Astrocyte of the spinal cord (primary cell): ENCODE measurements around the gene GNLY.
A peak's percentile ranks its signal among the peaks of the same experiment; 100 is the strongest.

ENCODE experiments used
- DNase-seq: peaks from one replicate; pipeline ENCODE4 v3.0.0; 2011; ENCODE audit warnings: low read depth, low spot score
- H3K4me3 ChIP-seq: 2 replicates; pipeline ENCODE4 v1.5.1; 2011; ENCODE audit warnings: low read depth, mild to moderate bottlenecking, low read length, moderate library complexity
- CTCF ChIP-seq: IDR thresholded peaks from 2 replicates; pipeline ENCODE4 v1.5.1; 2012; ENCODE audit warnings: low read depth, mild to moderate bottlenecking, low read length, inconsistent platforms
- in situ Hi-C: cut with HindIII; loops from 2 replicates; pipeline ENCODE4 v1.10.0; 2017; ENCODE audit warnings: low sequenced_read_pairs

Gene GNLY

GRCh38 chr2:85665264-85665937 is 28.8 kb upstream of the GNLY start:
- no peak for TF ChIP-seq CTCF
- H3K4me3 ChIP-seq, result no peak overlapping the region
- in situ Hi-C loops, result no loop called here
- no peak for DNase-seq

- no peak for TF ChIP-seq CTCF
- in situ Hi-C loops, result no loop called here
- DNase-seq, result no peak
- H3K4me3 ChIP-seq, result no peak overlapping the region
Observed at GRCh38 chr2:85666016-85666415, 28.1 kb upstream of the GNLY start.

GRCh38 chr2:85666435-85667316 is 27.5 kb upstream of the GNLY start:
- DNase-seq, result no peak
- H3K4me3 ChIP-seq, result no peak overlapping the region
- TF ChIP-seq CTCF, result no peak
- in situ Hi-C loops, result no loop called here

- no peak overlapping the region for H3K4me3 ChIP-seq
- no peak for TF ChIP-seq CTCF
- in situ Hi-C loops, result no loop called here
- DNase-seq, result no peak
Observed at GRCh38 chr2:85667561-85668008, 26.6 kb upstream of the GNLY start.

- no peak for TF ChIP-seq CTCF
- H3K4me3 ChIP-seq, result no peak within 1 kb of the TSS
- in situ Hi-C loops, result no loop called here
- peak; percentile 20 for DNase-seq
Observed at GRCh38 chr2:85668009-85668856, 25.9 kb upstream of the GNLY start, which contains the start of gene SFTPB. Gene SFTPB (minus strand): TSS chr2:85668199. CDS start chr2:85668183, 16 bp downstream.

GRCh38 chr2:85668857-85669142 is 25.4 kb upstream of the GNLY start:
- TF ChIP-seq CTCF, result no peak
- DNase-seq, result no peak
- in situ Hi-C loops, result no loop called here
- no peak overlapping the region for H3K4me3 ChIP-seq
